CD4-positive, alpha-beta T cell treated with Interleukin-1 beta for 1 hour (primary cell): Measurements from ENCODE around the gene RETNLB.

Experiments used
- DNase-seq, 2 donors: peaks; one replicate each; pipeline ENCODE4 v3.0.0-alpha.2; 2020 to 2022

Gene RETNLB

GRCh38 chr3:108757404-108757982, at the start of gene RETNLB:
RETNLB (minus strand) TSS chr3:108757410; CDS start chr3:108757185, 225 bp downstream.
- no peak for DNase-seq

GRCh38 chr3:108806316-108806715, 49.1 kb upstream of the RETNLB start:
- peak; percentile 42 to 72 for DNase-seq

- DNase-seq = no peak
These were observed 47.8 kb upstream of the RETNLB start for GRCh38 chr3:108804966-108805365.

- no peak for DNase-seq
These were observed 47.2 kb upstream of the RETNLB start for GRCh38 chr3:108804437-108804836.

- DNase-seq = no peak
These were observed 34.3 kb upstream of the RETNLB start for GRCh38 chr3:108791473-108791872.

- DNase-seq = peak; percentile 13 to 28
These were observed 23.0 kb upstream of the RETNLB start for GRCh38 chr3:108780235-108780634.

- DNase-seq = no peak
These were observed 22.3 kb upstream of the RETNLB start for GRCh38 chr3:108779496-108779895.

- DNase-seq = no peak
These were observed 18.4 kb upstream of the RETNLB start for GRCh38 chr3:108775649-108776048.

GRCh38 chr3:108767253-108767652, 10.0 kb upstream of the RETNLB start:
- DNase-seq = no peak

- DNase-seq = no peak
These were observed 1.5 kb downstream of the RETNLB start for GRCh38 chr3:108755686-108756085.

GRCh38 chr3:108744762-108745161, 12.4 kb downstream of the RETNLB start:
- DNase-seq = no peak

- no peak for DNase-seq
These were observed 14.3 kb downstream of the RETNLB start for GRCh38 chr3:108742929-108743328.

- no peak for DNase-seq
These were observed 20.4 kb downstream of the RETNLB start for GRCh38 chr3:108736821-108737220.

- no peak for DNase-seq
These were observed 28.3 kb downstream of the RETNLB start for GRCh38 chr3:108728934-108729333.

- no peak for DNase-seq
These were observed 29.1 kb downstream of the RETNLB start for GRCh38 chr3:108728105-108728504.

GRCh38 chr3:108724101-108724500, 33.1 kb downstream of the RETNLB start:
- DNase-seq = no peak

GRCh38 chr3:108722724-108723123, 34.5 kb downstream of the RETNLB start:
- DNase-seq = no peak

GRCh38 chr3:108719178-108719806, 37.9 kb downstream of the RETNLB start:
- DNase-seq = no peak

GRCh38 chr3:108718454-108718853, 38.8 kb downstream of the RETNLB start:
- DNase-seq = no peak

- DNase-seq = no peak
These were observed 43.4 kb downstream of the RETNLB start for GRCh38 chr3:108713816-108714215.

GRCh38 chr3:108713009-108713516, 44.1 kb downstream of the RETNLB start:
- DNase-seq = no peak
